SIG-M5 (cell line): ENCODE data around the gene XDH.

Experiments
- DNase-seq: peaks from one replicate; lab custom pipeline; 2025; lab: John Stamatoyannopoulos, UW

XDH gene

DNA sequence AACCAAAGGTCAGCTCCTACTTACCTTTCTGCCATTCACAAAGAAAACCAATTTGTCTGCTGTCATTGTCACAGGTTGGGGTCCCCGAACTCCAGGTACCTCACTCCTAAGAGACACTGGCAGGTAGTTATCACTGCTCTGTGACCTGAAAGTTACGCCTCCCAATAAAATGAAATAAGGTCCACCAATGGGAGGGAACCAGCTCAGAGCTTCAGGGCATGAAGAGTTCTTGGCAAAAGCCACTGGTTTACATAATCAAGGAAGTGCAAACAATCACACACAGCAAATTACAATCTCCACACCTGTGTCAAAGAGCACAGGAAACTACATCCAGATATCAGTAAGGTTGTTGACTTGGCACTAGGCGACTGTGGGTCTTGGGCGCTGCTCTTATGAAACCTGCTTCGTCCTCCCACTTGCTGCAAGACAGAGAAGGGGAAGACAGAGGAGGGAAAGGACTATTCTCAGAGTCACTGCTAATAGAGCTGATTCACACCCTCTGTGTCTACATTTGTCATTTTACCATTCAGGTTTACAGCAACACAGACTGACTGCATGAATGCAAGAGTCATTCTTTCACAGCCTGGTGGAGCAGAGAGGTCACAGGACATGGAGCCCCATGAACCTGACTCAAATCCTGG lies at the start of gene XDH:
XDH (minus strand) TSS at position 142 of the 641 bp plus-strand sequence; CDS start at position 66, 76 bp downstream.
- DNase-seq = no peak

DNA sequence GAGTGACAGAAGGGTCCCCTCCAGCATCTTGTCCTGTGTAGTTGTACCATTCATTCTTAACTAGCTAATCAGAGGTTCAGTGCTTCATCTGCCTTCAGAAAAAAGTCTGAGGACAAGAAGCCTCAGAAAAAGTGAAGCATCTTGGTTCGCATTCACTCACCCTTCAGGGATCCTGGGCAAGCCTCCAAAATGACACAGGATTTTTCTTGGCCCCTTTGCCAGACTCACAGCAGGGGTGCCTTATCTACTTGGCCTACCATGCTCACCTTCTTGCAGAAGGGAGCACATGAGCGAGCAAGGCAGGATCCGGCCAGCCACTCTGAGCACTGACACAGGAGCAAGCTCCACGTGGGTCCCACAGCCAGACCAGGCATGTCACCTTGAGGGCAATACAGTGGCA lies 43.1 kb upstream of the XDH start:
- no peak for DNase-seq

DNA sequence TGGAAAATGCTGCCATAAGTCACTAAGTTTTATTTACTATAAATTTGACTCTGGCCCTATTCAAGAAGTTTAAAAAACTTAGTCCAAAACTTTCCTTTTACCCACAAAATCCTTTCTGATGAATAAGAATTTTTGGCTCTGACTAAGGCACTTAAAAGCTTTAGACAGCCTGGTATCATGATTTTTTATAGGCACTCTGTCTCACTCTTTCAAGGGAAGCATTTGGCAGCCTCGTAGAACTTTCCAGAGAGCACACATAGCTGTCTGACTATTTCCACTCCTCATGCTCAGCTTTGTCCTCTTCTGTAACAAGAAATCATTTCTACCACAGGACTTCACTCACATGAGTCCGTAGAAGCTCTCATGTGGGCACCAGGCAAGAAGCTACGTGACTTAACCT lies 32.3 kb upstream of the XDH start:
- no peak for DNase-seq

DNA sequence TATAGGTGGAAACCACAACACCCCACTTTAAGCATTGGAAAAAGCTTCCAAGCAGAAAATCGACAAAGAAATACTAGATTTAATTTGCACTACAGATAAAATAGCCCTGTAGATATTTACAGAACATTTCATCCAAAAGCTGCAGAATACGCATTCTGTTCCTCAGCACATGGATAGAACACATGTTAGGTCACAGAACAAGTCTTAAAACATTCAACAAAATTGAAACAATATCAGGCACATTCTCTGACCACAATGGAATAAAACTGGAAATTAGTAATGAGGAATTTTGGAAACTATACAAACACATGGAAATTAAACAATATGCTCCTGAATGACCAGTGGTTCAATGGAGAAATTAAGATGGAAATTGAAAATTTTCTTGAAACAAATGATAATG lies 27.8 kb upstream of the XDH start:
- DNase-seq = no peak

DNA sequence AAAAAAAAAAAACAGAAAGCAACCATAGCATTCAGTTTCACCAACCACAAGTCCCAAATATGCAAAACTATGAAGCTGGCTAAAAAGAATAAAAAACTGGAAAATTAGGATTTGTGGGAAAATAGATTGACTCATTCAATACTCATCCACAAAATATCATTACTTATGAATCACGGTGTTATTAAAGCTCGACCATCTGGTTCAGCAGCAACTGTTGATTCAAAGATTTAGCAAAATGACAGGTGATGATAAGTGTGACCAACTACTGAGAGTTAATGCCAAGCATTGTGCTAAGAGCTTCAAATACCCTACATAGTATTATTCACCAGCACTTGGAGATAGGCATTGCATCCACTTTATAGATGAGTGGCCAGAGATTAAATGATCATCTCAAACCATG lies 26.2 kb upstream of the XDH start:
- DNase-seq = no peak

DNA sequence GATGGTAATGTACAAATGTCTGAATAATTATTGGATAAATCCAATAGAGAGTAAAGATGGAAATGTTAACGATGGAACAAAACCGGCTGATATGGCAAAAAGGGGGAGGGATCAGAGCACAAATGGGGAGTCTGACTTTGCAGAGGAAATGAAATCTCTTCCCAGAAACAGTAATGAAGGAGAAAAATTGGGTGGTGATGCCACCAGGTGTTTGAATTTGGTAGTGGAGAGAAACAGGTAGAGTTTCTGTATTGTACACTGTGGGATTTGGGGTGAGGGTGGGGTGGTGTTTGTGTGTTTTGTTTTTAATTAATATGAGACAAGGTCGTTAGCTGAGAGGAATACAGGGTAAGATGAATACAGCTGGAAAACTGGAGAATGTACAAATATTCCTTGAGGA lies 20.4 kb upstream of the XDH start:
- no peak for DNase-seq

DNA sequence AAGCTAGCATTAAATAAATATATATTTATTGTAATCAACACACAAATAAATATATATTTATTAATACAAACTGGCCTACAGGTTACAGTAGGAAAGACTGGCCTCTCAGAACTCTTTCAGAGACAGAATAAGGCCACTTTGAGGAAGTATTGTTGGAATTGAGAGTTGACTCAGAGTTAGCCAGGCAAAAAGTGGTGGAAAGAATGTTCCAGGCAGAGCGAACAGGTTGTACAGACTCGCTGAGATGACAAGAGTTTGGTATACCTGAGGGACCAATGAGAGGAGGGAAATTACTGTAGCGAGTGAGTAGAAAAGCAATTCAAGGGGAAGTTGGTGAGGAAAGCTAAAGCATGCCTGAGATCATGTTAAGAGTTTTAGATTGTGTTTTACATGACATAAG lies 19.0 kb upstream of the XDH start:
- DNase-seq = no peak

DNA sequence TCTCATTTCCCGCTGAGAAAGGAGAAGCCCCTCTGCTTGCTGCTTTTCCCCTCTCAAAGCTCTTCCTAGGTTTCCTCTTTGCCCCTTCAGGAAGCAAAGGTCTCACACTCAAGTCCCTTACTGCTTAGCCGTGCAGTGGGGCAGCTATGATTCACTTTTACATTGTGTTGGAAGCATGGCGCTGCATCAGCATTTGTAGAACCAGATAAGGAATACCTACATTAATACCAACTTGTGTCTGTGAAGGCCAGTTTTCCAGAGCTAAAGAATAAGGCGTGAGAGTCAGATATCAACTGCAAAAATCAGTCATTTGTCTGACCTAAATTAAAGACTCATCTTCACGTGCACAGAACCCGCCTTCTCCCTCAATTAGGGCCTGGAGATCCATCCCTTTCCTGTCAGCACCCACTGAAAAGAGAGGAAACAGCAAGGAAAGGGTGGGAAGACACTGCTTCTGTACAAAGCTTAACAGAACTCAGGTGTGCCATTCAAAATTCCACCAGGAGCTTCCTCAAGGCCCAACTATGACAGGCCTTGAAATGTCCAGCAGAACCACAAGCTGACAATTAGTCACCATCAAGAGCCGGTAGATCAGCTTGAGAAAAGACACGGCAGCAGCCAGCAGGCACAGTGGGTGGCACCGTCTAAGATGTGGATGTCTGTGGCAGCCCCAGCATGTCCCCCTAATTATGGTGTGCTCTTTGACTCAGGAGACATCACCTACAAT lies 16.1 kb upstream of the XDH start:
- DNase-seq = no peak

DNA sequence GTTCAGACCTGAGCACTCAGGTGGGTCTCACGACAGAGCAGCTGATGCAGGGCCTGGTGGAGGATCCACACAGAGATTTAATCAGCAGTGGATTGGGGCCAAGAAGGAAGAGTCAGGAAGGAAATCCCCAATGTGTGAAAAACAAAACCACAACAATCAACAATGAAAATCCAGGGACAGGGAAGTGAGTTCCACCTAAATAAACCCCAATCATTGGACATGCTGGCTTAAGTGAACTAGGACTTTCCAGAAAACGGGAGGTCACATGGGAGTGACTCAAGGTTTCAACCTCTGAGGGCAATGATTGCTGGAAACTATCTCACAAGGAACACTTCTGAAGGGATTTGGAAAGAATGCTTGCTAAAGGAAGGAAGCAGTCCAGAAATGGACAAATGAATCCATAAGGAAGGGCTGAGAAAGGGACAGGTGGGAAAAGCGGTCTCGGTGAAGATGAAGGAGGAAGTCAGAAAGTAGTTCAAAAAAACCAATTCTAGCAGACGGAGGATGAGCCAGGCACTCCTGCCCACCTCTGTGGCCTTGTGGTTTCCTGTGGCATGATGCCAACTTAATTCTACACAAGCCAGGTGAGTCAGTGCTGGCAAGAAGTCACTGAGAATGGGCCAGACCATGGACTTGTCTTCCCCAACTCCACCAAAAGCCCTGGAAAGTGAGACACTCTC lies 15.4 kb upstream of the XDH start:
- DNase-seq = no peak

DNA sequence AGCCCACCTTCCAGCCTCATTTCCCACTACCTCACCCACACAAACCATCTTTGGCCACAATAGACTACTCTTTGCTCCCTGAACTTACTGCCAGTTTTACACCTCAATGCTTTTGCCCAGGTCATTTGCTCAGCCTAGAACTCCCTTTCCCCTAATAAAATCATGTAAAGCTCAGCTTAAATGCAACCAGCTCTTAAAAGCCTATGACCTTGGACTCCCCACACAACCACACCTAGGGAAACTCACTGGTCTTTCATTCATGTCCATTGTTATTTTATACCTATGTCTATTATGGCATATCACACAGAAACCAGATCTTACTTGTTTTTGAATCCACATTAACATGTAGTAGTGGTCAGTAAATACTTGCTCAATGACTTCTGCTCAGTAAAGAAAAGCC lies 14.5 kb upstream of the XDH start:
- DNase-seq = no peak

DNA sequence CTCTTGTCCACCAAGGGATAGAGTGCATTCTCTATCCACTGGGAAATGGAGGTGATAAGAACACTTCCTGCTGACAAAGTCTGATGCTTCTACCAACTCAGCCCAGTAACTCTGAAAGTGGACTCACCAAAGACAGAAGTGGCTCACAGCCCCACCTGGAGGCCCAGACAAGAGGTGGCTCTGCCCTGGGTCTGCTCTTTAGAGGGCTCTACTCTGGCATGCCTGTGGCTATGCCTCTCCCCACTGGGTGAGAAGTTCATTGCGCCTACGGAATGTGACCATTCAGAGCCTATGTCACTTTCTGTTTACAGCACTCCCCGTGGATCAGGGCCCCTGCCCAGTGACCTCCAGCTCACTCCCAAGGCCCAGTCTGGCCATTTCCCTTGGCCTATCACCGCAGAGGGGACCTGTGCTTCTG lies 13.5 kb upstream of the XDH start:
- no peak for DNase-seq

DNA sequence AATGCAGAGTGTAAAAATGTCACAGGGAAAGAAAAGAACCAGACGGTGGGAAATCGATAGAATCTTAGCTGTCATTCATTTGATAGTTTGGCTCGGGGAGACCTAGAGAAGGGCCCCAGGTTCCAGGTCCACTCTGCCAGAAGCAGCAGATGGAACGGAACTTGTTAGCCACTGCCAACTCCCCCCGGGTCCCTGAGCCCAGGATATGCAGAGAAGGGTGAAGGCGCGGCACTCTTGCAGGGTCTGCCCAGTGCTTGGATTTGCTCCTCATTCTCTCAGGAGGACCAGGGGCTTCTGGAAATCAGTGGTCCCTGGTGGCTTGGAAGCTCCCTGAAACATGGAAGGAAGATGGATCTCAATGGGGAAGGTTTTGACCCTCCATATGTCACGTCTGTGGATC lies 11.6 kb upstream of the XDH start:
- DNase-seq = no peak

DNA sequence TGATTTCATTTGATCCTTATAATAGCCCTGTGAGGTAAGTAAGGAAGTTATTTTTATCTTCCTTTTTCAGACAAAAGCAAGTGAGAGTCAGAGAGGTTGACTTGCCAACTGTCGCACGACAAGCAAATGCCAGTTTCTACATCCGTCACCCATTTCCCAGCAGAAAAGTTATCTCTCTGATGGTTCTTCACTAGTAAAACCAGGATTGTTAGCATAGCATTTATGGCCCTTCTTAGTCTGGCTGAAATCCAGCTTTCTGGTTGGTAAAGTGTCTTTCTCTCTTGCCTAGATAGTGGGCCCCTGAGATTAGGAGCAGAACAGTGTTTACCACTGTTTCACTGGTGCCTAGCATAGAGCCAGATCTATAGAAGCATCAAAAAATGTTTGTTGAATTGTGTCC lies 7.1 kb upstream of the XDH start:
- DNase-seq = no peak

DNA sequence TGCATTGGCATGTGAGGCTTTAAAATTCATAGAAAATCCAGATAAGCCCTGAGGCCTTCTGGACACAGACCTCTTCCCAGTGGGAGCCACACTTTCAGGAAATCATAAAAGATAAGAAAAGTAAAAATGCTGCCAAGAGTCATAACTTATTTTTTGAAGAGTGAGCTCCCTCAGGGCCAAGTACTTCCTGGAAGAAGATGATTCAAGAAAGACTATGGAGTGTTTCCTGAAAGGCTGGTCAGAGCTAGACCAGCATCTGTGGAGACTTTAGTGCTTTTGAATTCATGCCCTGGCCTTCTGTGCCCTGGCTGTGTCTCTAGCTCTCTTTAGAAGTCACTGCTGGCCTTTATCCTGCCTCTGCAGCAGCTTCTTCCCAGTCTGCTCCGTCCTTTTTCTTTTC lies 6.4 kb upstream of the XDH start:
- no peak for DNase-seq

DNA sequence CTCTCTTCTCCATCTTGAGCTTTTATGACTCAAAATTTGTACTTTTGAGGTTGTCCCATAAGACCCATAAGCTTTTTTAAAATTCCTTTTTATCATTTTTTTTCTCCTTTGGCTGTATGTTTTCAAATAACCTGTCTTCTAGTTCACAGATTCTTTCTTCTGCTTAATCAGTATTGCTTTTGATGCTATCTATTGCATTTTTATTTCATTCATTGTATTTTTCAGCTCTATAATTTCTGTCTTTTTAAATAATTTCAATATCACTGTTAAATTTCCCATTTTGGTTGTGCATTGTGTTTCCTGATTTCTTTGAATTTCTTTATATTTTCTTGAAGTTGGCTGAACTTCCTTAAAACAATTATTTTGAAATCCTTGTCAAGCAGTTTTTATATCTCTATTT lies 4.8 kb upstream of the XDH start:
- DNase-seq = no peak

DNA sequence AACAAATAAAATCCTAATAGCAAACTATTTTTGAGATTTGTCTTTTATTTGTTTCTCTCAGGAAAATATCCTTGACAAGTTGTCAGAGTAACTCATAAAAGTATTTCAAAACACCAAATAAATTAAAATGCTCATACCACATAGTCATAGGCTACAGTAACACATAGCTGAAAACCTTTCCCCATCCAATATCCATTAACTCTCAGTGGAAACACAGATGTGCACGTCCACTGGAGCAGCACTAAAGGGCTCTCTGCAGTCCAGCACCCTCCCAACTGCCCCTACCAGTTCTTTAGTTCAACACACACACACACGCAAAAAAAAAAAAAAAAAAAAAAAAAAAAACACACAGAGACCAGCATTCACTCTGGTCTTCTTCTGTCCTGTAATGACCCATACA lies 879 bp upstream of the XDH start:
- no peak for DNase-seq

DNA sequence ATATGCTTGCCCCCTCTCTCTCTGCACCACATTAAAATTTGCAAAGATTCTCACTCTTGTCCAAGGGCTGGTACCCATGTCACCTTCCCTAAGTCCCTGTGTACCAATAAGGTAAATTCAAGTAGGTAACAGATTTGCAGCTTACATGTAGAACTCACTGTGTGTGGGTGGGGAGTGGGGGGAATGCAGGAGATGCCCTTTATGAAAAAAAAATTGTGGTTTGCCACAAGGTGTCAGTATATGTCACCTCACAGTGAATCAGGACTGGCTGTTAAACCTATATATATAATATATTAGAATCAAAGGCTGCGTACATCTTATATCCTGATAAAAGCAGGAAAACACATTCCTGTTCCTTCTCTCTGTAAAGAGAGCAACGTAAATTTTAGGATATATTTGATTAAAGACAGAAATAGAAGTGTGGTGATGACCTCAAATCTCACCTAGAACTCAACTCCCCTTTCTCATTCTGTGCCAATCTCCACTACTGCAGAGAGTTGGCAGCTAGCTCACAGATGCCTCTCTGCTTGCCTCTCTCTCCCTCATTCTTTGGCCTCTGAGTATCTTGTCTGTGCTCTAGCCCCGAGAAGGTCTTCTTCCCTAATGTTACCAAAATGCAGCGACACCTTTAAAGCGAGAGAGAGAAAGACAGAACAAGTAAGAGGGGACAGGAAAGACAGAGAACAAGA lies 536 bp downstream of the XDH start:
- no peak for DNase-seq

DNA sequence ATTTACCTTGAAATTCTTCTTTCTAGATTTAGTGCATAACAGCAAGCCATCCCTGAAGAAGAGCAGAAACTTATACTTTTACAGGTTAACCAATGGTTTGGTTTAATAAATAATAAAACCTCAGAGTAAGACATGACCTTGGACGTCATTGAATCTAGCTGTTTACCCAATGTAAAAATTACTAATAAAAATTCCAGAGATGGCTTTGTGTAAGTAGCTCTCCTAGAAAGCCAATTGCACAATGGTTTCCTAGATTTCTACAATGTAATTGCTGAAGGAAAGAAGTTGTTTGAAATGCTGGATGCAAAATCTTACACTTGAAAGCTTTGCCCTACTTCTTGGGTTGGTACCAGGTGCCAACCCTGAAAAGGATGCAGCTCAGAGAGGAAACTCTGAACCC lies 1.5 kb downstream of the XDH start:
- no peak for DNase-seq

DNA sequence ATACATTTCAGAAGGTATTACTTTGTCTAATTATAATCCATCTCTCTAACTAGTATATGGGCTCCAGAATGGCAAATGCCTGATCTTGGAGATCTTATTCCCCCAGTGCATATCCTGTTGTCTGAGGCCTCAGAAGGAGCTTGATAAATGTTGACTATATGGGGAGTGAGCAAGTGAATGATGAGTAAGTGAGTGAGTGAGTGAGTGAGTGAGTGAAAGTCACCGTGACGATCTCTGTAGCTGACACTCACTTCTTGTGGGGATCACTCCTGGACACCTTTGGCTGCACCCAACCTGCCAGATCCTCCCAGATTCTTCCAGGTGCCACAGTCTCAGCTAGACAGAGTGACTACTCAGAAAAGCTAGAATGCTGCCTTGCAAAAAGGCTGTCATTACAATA lies 2.8 kb downstream of the XDH start:
- DNase-seq = no peak

DNA sequence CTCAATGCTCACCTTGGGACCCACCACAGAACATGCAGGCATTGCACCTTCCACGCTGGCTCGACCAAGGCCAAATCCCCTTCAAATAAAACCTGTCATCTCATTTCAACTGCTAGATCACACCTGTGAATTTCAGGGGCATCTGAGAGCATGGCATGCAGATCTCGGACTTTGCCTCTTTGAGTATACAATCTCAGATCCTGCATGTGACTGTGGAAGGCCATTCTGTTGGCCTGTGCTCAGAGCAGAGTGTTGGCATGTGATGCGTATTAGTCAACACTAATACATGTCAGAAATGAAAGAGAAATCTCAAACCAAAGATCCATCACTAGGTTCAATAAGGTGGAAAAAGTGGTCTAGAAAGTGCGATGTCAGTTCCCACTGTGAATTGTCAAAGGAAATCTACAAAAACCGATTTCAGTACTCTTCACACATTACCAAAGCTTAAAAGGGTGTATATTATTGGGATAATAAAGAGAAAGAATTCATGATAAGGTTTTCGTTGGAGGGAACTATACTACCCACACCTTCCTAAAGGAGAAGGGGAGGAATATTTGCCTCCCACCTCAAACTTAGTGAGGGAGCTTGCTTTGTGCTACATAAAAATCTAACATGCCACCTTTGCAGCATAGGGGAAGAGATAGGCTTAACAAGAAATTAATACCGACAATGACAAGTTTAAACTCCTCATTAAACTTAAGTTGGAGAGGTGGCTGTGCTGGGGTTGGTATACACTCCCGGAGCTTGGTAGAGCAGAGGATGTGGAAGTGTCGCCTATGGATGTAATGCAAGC lies 7.8 kb downstream of the XDH start:
- no peak for DNase-seq

DNA sequence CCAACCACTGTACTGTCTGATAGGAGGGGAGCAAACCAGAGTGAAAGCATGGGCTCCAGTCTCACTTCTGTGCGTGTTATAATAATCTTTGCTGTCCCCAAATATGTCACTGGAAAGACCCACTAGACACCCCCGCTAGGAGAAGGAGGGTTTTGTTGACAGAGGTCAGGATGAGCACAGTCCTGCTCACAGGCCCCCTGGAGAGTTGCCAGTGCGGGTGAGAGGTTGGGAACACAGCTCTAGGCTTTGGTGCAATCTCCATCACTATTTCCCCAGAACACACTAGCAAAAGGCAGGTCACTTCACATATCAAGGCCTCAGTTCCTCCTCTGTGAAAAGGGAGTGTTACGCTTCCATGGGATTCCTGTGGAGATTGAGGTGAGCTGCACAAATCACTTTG lies 9.7 kb downstream of the XDH start:
- DNase-seq = no peak

DNA sequence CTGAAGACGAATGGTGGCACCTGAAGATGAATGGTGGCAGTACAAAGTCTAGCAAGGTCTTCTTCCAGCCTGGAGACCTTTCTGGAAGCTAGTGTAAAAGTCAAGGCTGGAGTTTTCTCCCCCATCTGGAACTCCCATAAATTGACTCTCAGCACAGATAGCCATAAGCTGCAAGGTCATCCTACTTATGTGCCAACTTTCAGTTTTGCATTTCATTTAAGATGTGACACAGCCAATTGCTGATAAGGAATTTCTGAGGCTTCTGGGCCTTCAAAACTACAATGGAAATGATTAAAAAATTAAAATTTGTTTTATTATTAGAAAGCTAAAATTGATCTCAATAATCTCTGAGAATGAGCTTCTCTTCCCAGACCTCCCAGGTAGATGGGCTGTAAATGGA lies 10.2 kb downstream of the XDH start:
- DNase-seq = no peak
